Neuron (in vitro differentiated cells): ENCODE results near the gene PIGN.

Source experiments
- H2AFZ ChIP-seq: one replicate; pipeline ENCODE4 v1.6.1; 2013; ENCODE audit warnings: low read depth, mild to moderate bottlenecking, inconsistent platforms, low read length, moderate library complexity
- H3K27me3 ChIP-seq: one replicate; pipeline ENCODE4 v1.6.1; 2013; ENCODE audit warnings: low read length; ENCODE audit not compliant: insufficient read depth
- H3K36me3 ChIP-seq: one replicate; pipeline ENCODE4 v1.6.1; 2013; ENCODE audit warnings: low read length; ENCODE audit not compliant: insufficient read depth
- H3K4me1 ChIP-seq: one replicate; pipeline ENCODE4 v1.6.1; 2013; ENCODE audit warnings: low read length; ENCODE audit not compliant: insufficient read depth
- H3K4me3 ChIP-seq: 2 replicates; pipeline ENCODE4 v1.5.1; 2013; ENCODE audit warnings: mild to moderate bottlenecking, low read length, moderate library complexity
- H3K9me3 ChIP-seq: one replicate; pipeline ENCODE4 v1.6.1; 2013; ENCODE audit warnings: low read length

PIGN gene

GRCh38 chr18:62199629-62200028, 12.8 kb upstream of the PIGN start:
- Histone ChIP-seq H3K4me3 (no peak overlapping the region), H3K36me3 (no peaks in the 10 kb centered on the region), H2AFZ (no peak overlapping the region), H3K9me3 (peaks cover 2% of the 10 kb centered on the region), H3K4me1 (no peaks in the 10 kb centered on the region), H3K27me3 (no peaks in the 10 kb centered on the region)

DNA sequence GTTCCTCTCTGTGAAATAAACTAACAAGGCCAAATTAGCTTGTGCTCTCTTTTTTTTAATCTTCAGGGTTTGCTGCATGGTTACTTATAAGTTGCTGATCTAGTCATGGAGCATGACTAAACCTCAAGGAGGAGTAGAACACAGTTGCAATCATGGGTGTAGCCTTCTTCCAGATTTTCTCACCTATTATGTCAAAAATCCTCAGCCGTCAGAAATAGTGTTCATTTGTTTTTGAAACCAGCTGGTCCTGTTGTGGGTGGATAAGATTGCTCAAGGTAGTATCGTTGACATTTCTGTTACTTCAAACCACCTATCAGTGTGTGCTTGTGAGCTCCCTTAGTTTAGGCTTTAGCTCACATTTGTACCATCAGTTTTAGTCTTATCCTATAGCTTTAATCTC, 11.4 kb upstream of the PIGN start:
- Histone ChIP-seq H3K4me3 (no peak overlapping the region), H3K36me3 (no peaks in the 10 kb centered on the region)

DNA sequence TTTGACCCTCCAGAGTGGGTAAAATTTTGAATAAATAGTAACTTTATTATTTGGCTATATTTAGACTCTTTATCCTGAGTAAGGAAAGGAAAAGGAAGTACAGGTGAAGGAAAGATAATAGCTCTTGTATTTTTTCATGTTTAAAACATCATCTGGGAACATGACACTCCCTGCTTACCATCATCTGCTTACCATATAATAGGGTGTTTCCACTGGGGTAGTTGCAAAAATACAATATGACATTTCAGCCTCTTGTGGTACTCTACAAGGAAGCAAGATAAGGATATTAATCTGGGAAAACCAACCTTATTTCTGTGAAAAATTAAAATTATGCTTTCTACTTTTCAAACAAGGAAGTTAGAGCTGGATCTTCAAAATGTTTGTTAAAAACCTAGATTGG, 10.1 kb upstream of the PIGN start:
- H3K27me3 ChIP-seq: no peaks in the 10 kb centered on the region
- H2AFZ ChIP-seq: no peak overlapping the region
- no peak overlapping the region for H3K4me3 ChIP-seq
- H3K4me1 ChIP-seq: no peaks in the 10 kb centered on the region
- no peaks in the 10 kb centered on the region for H3K9me3 ChIP-seq
- no peaks in the 10 kb centered on the region for H3K36me3 ChIP-seq

More for the DNA sequence above, 11.4 kb upstream of the PIGN start:
- Histone ChIP-seq H3K4me1 (no peaks in the 10 kb centered on the region), H2AFZ (no peak overlapping the region), H3K9me3 (no peaks in the 10 kb centered on the region), H3K27me3 (no peaks in the 10 kb centered on the region)

DNA sequence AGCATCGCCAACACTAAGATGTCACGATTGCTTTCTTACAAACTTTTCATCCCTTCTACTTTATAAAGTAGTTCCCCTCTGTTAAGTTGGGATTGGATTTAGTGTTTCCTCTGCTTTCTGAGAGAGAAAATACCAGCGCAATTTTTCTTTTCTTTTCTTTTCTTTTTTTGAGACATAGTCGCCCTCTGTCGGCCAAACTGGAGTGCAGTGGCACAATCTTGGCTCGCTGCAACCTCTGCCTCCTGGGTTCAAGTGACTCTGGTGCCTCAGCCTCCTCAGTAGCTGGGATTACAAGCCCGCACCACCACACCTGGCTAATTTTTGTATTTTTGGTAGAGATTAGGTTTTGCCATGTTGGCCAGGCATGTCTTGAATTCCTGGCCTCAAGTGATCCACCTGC, 9.2 kb upstream of the PIGN start:
- Histone ChIP-seq H2AFZ (no peak overlapping the region), H3K36me3 (no peaks in the 10 kb centered on the region), H3K4me3 (no peak overlapping the region), H3K9me3 (no peaks in the 10 kb centered on the region), H3K4me1 (no peaks in the 10 kb centered on the region), H3K27me3 (no peaks in the 10 kb centered on the region)

DNA sequence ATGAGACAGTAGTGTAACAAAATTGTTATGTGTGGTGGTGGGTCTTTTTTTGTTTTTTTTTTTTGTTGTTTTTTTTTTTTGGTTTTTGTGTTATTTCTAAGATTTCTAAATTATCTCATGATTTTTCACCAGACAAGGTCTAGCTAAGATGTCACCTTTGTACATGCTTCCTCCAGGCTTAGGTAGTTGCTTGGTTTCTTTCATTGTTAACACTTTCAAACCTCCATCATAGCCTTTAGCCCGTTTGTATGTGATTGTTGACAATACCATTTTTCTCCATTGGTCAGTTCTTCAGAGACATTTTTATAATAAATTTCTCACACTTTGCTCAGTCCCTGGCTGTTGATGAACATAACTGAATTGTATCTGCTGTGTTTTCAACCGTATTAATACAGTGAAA, 2.4 kb upstream of the PIGN start:
- Histone ChIP-seq H3K4me1 (peaks cover 17% of the 10 kb centered on the region), H3K27me3 (no peaks in the 10 kb centered on the region), H3K36me3 (no peaks in the 10 kb centered on the region), H2AFZ (no peak overlapping the region), H3K9me3 (no peaks in the 10 kb centered on the region), H3K4me3 (peak overlapping the region; percentile 74)

DNA sequence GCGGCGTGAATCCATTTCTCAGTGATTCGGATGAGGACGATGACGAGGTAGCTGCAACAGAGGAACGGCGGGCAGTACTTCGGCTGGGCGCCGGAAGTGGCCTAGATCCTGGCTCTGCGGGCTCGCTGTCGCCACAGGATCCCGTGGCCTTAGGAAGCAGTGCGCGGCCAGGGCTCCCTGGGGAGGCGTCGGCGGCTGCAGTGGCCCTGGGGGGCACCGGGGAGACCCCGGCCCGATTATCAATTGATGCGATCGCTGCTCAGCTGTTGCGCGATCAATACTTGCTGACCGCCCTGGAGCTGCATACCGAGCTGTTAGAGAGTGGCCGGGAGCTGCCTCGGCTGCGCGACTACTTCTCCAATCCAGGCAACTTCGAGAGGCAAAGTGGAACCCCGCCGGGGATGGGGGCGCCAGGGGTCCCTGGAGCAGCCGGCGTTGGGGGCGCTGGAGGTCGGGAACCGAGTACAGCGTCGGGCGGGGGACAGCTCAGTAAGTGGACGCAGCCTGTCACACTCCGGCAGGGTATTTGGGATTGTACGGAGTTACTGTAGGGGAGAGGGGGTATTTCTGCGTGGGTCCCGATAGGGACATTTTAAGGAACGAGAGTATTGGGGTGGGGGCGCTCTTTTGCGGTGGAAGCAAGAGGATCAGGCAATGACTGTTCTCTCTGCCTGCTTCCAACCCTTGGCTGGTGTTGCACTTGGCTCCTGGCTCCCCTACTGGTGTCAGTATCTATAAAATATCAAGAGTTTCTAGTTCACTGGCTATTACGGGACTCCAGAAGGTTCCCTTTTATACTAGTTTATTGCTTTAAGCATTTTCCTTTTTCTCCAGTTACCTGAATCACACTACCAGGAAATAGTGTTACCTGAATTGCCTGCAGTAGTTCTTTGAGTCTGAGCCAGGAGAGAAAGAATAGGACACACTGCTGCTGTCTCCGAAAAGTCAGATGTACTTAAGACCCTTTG, 971 bp upstream of the PIGN start:
- Histone ChIP-seq H3K27me3 (no peaks in the 10 kb centered on the region), H2AFZ (peak overlapping the region; percentile 6), H3K4me3 (peak overlapping the region; percentile 74), H3K4me1 (peaks cover 21% of the 10 kb centered on the region), H3K9me3 (no peaks in the 10 kb centered on the region), H3K36me3 (no peaks in the 10 kb centered on the region)

- Histone ChIP-seq H3K36me3 (no peaks in the 10 kb centered on the region), H2AFZ (peak overlapping the region; percentile 88), H3K27me3 (no peaks in the 10 kb centered on the region), H3K4me3 (peak overlapping the region; percentile 74), H3K9me3 (no peaks in the 10 kb centered on the region), H3K4me1 (peaks cover 21% of the 10 kb centered on the region)
Measured at GRCh38 chr18:62186499-62186773, 420 bp downstream of the PIGN start.

DNA sequence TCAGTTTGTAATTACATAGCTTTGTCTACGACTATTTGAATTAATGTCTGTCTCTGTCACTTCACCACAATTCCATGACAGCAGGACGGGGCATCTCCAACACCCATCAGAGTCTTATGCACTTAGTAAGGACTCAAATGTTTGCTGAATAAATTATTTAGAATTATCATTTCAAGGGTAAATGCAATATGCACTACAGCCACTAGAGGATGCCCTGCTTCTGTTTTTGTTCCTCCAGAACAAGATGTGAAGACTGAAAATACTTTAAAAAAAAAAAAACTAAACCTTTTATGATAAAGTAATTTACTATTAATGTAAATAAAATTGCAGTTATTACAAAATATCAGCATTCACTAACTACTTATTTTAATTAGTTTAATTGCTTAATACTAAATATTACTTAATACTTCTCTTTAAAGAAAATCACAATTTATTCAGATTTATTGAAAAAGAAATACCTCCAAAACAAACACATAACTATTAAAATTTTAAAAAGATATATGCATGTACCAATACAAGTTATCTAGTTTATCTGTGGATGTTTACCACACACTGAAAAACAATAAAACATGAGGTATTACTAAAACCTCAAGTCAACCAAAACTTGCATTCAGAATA, 3.2 kb downstream of the PIGN start:
- Histone ChIP-seq H3K4me3 (no peak overlapping the region), H3K9me3 (no peaks in the 10 kb centered on the region), H3K27me3 (no peaks in the 10 kb centered on the region), H3K4me1 (peaks cover 15% of the 10 kb centered on the region), H2AFZ (no peak overlapping the region), H3K36me3 (no peaks in the 10 kb centered on the region)

- no peaks in the 10 kb centered on the region for H3K27me3 ChIP-seq
- no peaks in the 10 kb centered on the region for H3K9me3 ChIP-seq
- no peaks in the 10 kb centered on the region for H3K36me3 ChIP-seq
Measured at GRCh38 chr18:62182220-62182619, 4.6 kb downstream of the PIGN start.

GRCh38 chr18:62179213-62179612, 7.6 kb downstream of the PIGN start:
- no peaks in the 10 kb centered on the region for H3K36me3 ChIP-seq
- H3K9me3 ChIP-seq: no peaks in the 10 kb centered on the region
- H3K4me1 ChIP-seq: peaks cover 4% of the 10 kb centered on the region
- no peak overlapping the region for H3K4me3 ChIP-seq
- no peak overlapping the region for H2AFZ ChIP-seq
- no peaks in the 10 kb centered on the region for H3K27me3 ChIP-seq

More at GRCh38 chr18:62182220-62182619, 4.6 kb downstream of the PIGN start:
- Histone ChIP-seq H3K4me3 (no peak overlapping the region), H3K4me1 (peaks cover 12% of the 10 kb centered on the region), H2AFZ (no peak overlapping the region)

GRCh38 chr18:62177271-62177670, 9.6 kb downstream of the PIGN start:
- H3K4me3 ChIP-seq: no peak overlapping the region
- no peaks in the 10 kb centered on the region for H3K36me3 ChIP-seq
- no peaks in the 10 kb centered on the region for H3K9me3 ChIP-seq
- H2AFZ ChIP-seq: no peak overlapping the region
- no peaks in the 10 kb centered on the region for H3K27me3 ChIP-seq
- H3K4me1 ChIP-seq: no peaks in the 10 kb centered on the region

- H2AFZ ChIP-seq: no peak overlapping the region
- no peaks in the 10 kb centered on the region for H3K27me3 ChIP-seq
- H3K4me3 ChIP-seq: no peak overlapping the region
- no peaks in the 10 kb centered on the region for H3K9me3 ChIP-seq
- H3K4me1 ChIP-seq: no peaks in the 10 kb centered on the region
- no peaks in the 10 kb centered on the region for H3K36me3 ChIP-seq
Measured at GRCh38 chr18:62175521-62175920, 11.3 kb downstream of the PIGN start.

DNA sequence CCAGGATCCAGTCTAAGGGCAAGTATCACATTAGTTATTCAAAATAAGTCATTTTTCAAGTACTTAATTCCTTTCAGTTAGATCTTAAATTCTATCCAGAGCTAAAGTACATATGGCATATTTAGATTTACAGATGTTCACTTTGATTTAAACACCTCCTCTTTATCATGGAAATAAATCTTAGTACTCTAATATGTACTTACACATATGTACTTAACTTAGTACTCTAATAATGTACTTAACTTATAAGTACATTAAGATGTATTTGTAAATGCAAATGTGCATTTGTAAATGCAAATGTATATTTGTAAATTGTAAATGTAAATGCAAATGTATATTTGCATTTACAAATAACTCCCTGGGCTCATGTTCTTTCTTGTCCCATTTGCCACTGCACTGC, 14.6 kb downstream of the PIGN start:
- no peaks in the 10 kb centered on the region for H3K36me3 ChIP-seq
- no peaks in the 10 kb centered on the region for H3K9me3 ChIP-seq
- H3K4me3 ChIP-seq: no peak overlapping the region
- H3K27me3 ChIP-seq: no peaks in the 10 kb centered on the region
- H2AFZ ChIP-seq: no peak overlapping the region
- H3K4me1 ChIP-seq: no peaks in the 10 kb centered on the region
